Measurements from ENCODE around the gene C11orf98.

GRCh38 chr11:62705413-62705812 is 40.4 kb upstream of the C11orf98 start:
- no peak for TF ChIP-seq POLR2A (IDR thresholded peaks at IDR 0.05)
- TF ChIP-seq, protein P1, sequence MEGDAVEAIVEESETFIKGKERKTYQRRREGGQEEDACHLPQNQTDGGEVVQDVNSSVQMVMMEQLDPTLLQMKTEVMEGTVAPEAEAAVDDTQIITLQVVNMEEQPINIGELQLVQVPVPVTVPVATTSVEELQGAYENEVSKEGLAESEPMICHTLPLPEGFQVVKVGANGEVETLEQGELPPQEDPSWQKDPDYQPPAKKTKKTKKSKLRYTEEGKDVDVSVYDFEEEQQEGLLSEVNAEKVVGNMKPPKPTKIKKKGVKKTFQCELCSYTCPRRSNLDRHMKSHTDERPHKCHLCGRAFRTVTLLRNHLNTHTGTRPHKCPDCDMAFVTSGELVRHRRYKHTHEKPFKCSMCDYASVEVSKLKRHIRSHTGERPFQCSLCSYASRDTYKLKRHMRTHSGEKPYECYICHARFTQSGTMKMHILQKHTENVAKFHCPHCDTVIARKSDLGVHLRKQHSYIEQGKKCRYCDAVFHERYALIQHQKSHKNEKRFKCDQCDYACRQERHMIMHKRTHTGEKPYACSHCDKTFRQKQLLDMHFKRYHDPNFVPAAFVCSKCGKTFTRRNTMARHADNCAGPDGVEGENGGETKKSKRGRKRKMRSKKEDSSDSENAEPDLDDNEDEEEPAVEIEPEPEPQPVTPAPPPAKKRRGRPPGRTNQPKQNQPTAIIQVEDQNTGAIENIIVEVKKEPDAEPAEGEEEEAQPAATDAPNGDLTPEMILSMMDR (IDR thresholded peaks at IDR 0.05): no peak

Measured in suprapubic skin (tissue), 3 donors.